Upper lobe of left lung (tissue), 4 donors: ENCODE data around the gene MAP1LC3C.

ENCODE experiments used
- EP300 ChIP-seq, 4 donors: sonication (generic); formaldehyde crosslinking; IDR thresholded peaks; one replicate each; pipeline ENCODE4 v1.5.1; 2017; ENCODE audit warnings: antibody characterized with exemption in 4 of 4, control low read depth in 2 of 4
- POLR2A ChIP-seq, 4 donors: fragments of 450-650 bp; IDR thresholded peaks; one replicate each; pipeline ENCODE4 v1.5.1; 2016 to 2017; ENCODE audit warnings: antibody characterized with exemption in 4 of 4, mild to moderate bottlenecking in 2 of 4
- POLR2AphosphoS5 ChIP-seq, 2 donors: sonication (generic); formaldehyde crosslinking; IDR thresholded peaks; one replicate each; pipeline ENCODE4 v1.5.1; 2017; ENCODE audit warnings: antibody characterized with exemption in 2 of 2
- TF ChIP-seq, protein P1 (sequence below), 6 experiments: fragments of 450-650 bp in 4 of 6; fragments of 200-600 bp in 2 of 6; sonication (generic) in 2 of 6; IDR thresholded peaks; one replicate each; pipeline ENCODE4 v1.5.1; 2016 to 2019; ENCODE audit warnings: antibody characterized with exemption in 6 of 6

DNA sequence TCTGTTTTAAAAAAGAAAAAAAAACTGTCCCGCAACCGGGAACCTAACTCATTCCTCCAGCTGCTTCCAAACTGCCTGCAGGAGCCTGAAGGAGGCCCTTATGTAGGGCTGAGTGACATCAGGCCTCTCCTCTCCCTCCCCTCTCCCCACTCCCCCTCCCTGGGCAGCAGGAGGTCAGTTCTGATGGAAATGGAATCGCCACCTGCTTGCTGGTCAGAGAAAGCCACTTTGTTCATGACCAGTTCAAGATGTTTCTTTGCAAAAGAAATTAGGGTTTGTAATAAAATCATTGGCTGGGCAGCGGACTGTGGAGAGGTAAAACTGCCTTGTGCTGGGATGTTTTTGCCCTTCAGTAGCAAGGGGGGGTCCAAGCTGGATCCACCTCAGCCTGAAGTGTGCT lies at the start of gene MAP1LC3C:
- TF ChIP-seq, protein P1, sequence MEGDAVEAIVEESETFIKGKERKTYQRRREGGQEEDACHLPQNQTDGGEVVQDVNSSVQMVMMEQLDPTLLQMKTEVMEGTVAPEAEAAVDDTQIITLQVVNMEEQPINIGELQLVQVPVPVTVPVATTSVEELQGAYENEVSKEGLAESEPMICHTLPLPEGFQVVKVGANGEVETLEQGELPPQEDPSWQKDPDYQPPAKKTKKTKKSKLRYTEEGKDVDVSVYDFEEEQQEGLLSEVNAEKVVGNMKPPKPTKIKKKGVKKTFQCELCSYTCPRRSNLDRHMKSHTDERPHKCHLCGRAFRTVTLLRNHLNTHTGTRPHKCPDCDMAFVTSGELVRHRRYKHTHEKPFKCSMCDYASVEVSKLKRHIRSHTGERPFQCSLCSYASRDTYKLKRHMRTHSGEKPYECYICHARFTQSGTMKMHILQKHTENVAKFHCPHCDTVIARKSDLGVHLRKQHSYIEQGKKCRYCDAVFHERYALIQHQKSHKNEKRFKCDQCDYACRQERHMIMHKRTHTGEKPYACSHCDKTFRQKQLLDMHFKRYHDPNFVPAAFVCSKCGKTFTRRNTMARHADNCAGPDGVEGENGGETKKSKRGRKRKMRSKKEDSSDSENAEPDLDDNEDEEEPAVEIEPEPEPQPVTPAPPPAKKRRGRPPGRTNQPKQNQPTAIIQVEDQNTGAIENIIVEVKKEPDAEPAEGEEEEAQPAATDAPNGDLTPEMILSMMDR (IDR thresholded peaks at IDR 0.05), result no peak
- TF ChIP-seq POLR2A (IDR thresholded peaks at IDR 0.05) (no peak), POLR2AphosphoS5 (IDR thresholded peaks at IDR 0.05) (no peak), EP300 (IDR thresholded peaks at IDR 0.05) (no peak)
